Activated naive CD8-positive, alpha-beta T cell treated with anti-CD3 and anti-CD28 coated beads for 36 hours (primary cell): ENCODE measurements around the gene ACOT7. TPM values are rescaled to one million over a fixed set of nuclear protein-coding genes. Genes with fewer than 3 reads are reported as not detected.
A peak's percentile ranks its signal among the peaks of the same experiment; 100 is the strongest.

Experiments
- DNase-seq: peaks from one replicate; pipeline ENCODE4 v3.0.0; 2021
- H3K27ac Mint-ChIP-seq: one replicate; pipeline ENCODE4 v1.8.0; 2022; ENCODE audit warnings: mild to moderate bottlenecking, moderate library complexity, mixed read lengths
- H3K27me3 Mint-ChIP-seq: one replicate; pipeline ENCODE4 v1.8.0; 2022; ENCODE audit warnings: mild to moderate bottlenecking, mixed read lengths
- H3K36me3 Mint-ChIP-seq: one replicate; pipeline ENCODE4 v1.8.0; 2021; ENCODE audit warnings: mild to moderate bottlenecking, mixed read lengths
- H3K4me1 Mint-ChIP-seq: one replicate; pipeline ENCODE4 v1.8.0; 2021; ENCODE audit warnings: mixed read lengths
- H3K4me3 Mint-ChIP-seq: one replicate; pipeline ENCODE4 v1.8.0; 2022; ENCODE audit warnings: mild to moderate bottlenecking, moderate library complexity, mixed read lengths
- H3K9me3 Mint-ChIP-seq: one replicate; pipeline ENCODE4 v1.8.0; 2022; ENCODE audit warnings: mixed read lengths
- total RNA-seq, 2 experiments: library from RNA; stranded (reverse); gene quantifications; one replicate each; pipeline ENCODE4 v1.2.3, GENCODE V29; 2021

The ACOT7 gene
- total RNA-seq, 2 experiments from 2014 or later, result 80.8 to 86.2 TPM

GRCh38 chr1:6252374-6252710 is 141.2 kb downstream of the ACOT7 start:
- H3K4me3 Mint-ChIP-seq, result no peak overlapping the region
- no peak for DNase-seq

GRCh38 chr1:6251681-6252373 is 141.7 kb downstream of the ACOT7 start:
- Mint-ChIP-seq H3K4me1 (no peaks in the 10 kb centered on the region), H3K36me3 (no peaks in the 10 kb centered on the region), H3K4me3 (no peak overlapping the region), H3K9me3 (no peaks in the 10 kb centered on the region), H3K27me3 (peaks cover 35% of the 10 kb centered on the region), H3K27ac (no peak overlapping the region)
- DNase-seq, result no peak

More at GRCh38 chr1:6252374-6252710, 141.2 kb downstream of the ACOT7 start:
- no peaks in the 10 kb centered on the region for H3K36me3 Mint-ChIP-seq
- H3K4me1 Mint-ChIP-seq, result no peaks in the 10 kb centered on the region
- peaks cover 30% of the 10 kb centered on the region for H3K27me3 Mint-ChIP-seq
- H3K27ac Mint-ChIP-seq, result no peak overlapping the region
- H3K9me3 Mint-ChIP-seq, result no peaks in the 10 kb centered on the region

GRCh38 chr1:6251233-6251632 is 142.3 kb downstream of the ACOT7 start:
- no peak overlapping the region for H3K27ac Mint-ChIP-seq
- H3K4me3 Mint-ChIP-seq, result no peak overlapping the region
- H3K27me3 Mint-ChIP-seq, result peaks cover 41% of the 10 kb centered on the region
- no peak for DNase-seq
- H3K4me1 Mint-ChIP-seq, result peaks cover 3% of the 10 kb centered on the region
- no peaks in the 10 kb centered on the region for H3K36me3 Mint-ChIP-seq
- H3K9me3 Mint-ChIP-seq, result no peaks in the 10 kb centered on the region

GRCh38 chr1:6249739-6250689 is 143.6 kb downstream of the ACOT7 start:
- no peaks in the 10 kb centered on the region for H3K9me3 Mint-ChIP-seq
- DNase-seq, result no peak
- peaks cover 3% of the 10 kb centered on the region for H3K4me1 Mint-ChIP-seq
- peaks cover 46% of the 10 kb centered on the region for H3K27me3 Mint-ChIP-seq
- H3K27ac Mint-ChIP-seq, result no peak overlapping the region
- H3K4me3 Mint-ChIP-seq, result no peak overlapping the region
- no peaks in the 10 kb centered on the region for H3K36me3 Mint-ChIP-seq

GRCh38 chr1:6248932-6249738 is 144.4 kb downstream of the ACOT7 start:
- no peaks in the 10 kb centered on the region for H3K9me3 Mint-ChIP-seq
- H3K36me3 Mint-ChIP-seq, result no peaks in the 10 kb centered on the region
- H3K4me3 Mint-ChIP-seq, result no peak overlapping the region
- H3K27me3 Mint-ChIP-seq, result peaks cover 55% of the 10 kb centered on the region
- no peak overlapping the region for H3K27ac Mint-ChIP-seq
- no peak for DNase-seq
- peaks cover 3% of the 10 kb centered on the region for H3K4me1 Mint-ChIP-seq

GRCh38 chr1:6248161-6248776 is 145.3 kb downstream of the ACOT7 start:
- Mint-ChIP-seq H3K4me1 (peaks cover 3% of the 10 kb centered on the region), H3K4me3 (no peak overlapping the region), H3K9me3 (no peaks in the 10 kb centered on the region), H3K27ac (no peak overlapping the region), H3K27me3 (peaks cover 64% of the 10 kb centered on the region), H3K36me3 (no peaks in the 10 kb centered on the region)
- no peak for DNase-seq

GRCh38 chr1:6247651-6248050 is 145.9 kb downstream of the ACOT7 start:
- H3K4me1 Mint-ChIP-seq, result peaks cover 3% of the 10 kb centered on the region
- H3K36me3 Mint-ChIP-seq, result no peaks in the 10 kb centered on the region

GRCh38 chr1:6246497-6247467 is 146.8 kb downstream of the ACOT7 start:
- peaks cover 71% of the 10 kb centered on the region for H3K27me3 Mint-ChIP-seq
- H3K9me3 Mint-ChIP-seq, result no peaks in the 10 kb centered on the region
- no peak overlapping the region for H3K27ac Mint-ChIP-seq
- no peaks in the 10 kb centered on the region for H3K36me3 Mint-ChIP-seq
- H3K4me3 Mint-ChIP-seq, result peak overlapping the region; percentile 34
- DNase-seq, result peak; percentile 82
- peaks cover 3% of the 10 kb centered on the region for H3K4me1 Mint-ChIP-seq

More at GRCh38 chr1:6247651-6248050, 145.9 kb downstream of the ACOT7 start:
- Mint-ChIP-seq H3K27ac (no peak overlapping the region), H3K27me3 (peaks cover 69% of the 10 kb centered on the region), H3K4me3 (no peak overlapping the region), H3K9me3 (no peaks in the 10 kb centered on the region)
- DNase-seq, result no peak

- H3K9me3 Mint-ChIP-seq, result no peaks in the 10 kb centered on the region
- no peak overlapping the region for H3K27ac Mint-ChIP-seq
- peak; percentile 67 for DNase-seq
- H3K27me3 Mint-ChIP-seq, result peaks cover 75% of the 10 kb centered on the region
- peaks cover 6% of the 10 kb centered on the region for H3K4me1 Mint-ChIP-seq
- no peaks in the 10 kb centered on the region for H3K36me3 Mint-ChIP-seq
- no peak overlapping the region for H3K4me3 Mint-ChIP-seq
These were observed 147.6 kb downstream of the ACOT7 start for GRCh38 chr1:6245869-6246496.

GRCh38 chr1:6245086-6245868 is 148.3 kb downstream of the ACOT7 start:
- no peak overlapping the region for H3K27ac Mint-ChIP-seq
- H3K9me3 Mint-ChIP-seq, result no peaks in the 10 kb centered on the region
- H3K27me3 Mint-ChIP-seq, result peaks cover 75% of the 10 kb centered on the region
- H3K4me1 Mint-ChIP-seq, result peaks cover 6% of the 10 kb centered on the region
- H3K4me3 Mint-ChIP-seq, result no peak overlapping the region
- peak; percentile 88 for DNase-seq
- H3K36me3 Mint-ChIP-seq, result no peaks in the 10 kb centered on the region

- Mint-ChIP-seq H3K27ac (no peak overlapping the region), H3K36me3 (no peaks in the 10 kb centered on the region), H3K27me3 (peaks cover 77% of the 10 kb centered on the region), H3K9me3 (no peaks in the 10 kb centered on the region), H3K4me3 (no peak overlapping the region), H3K4me1 (peaks cover 6% of the 10 kb centered on the region)
- DNase-seq, result no peak
These were observed 149.0 kb downstream of the ACOT7 start for GRCh38 chr1:6244401-6245049.

GRCh38 chr1:6243993-6244392 is 149.6 kb downstream of the ACOT7 start, which contains the start of gene HES3:
TSS of gene HES3 (plus strand) at chr1:6244179. CDS start at chr1:6244366, 187 bp downstream.
- H3K27ac Mint-ChIP-seq, result no peak within 1 kb of the TSS
- peaks cover 82% of the 10 kb centered on the region for H3K27me3 Mint-ChIP-seq
- H3K36me3 Mint-ChIP-seq, result no peaks in the 10 kb centered on the region
- no peak within 1 kb of the TSS for H3K4me3 Mint-ChIP-seq
- no peak for DNase-seq
- H3K4me1 Mint-ChIP-seq, result peaks cover 6% of the 10 kb centered on the region
- no peaks in the 10 kb centered on the region for H3K9me3 Mint-ChIP-seq
